ENCODE measurements around the gene CMSS1.

DNA sequence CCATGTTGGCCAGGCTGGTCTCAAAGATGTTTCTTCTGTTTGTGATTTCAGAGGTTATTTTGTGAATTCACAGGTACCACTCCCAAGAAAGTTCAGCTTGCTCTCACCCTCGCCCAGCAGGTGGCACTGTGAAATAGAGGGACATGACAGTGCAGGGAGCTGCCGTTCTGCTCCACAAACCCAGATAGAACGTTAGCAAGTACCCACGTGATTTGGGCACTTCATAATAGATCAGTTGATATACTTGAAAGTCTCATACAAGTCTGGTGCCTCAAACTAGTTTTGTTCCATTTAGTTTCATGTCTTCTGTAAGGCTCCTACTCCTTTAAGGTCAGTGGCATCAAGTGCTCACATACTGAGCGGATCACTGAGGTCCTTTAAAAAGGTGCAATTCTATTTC is 251.2 kb downstream of the CMSS1 start:
- TF ChIP-seq, protein P1, sequence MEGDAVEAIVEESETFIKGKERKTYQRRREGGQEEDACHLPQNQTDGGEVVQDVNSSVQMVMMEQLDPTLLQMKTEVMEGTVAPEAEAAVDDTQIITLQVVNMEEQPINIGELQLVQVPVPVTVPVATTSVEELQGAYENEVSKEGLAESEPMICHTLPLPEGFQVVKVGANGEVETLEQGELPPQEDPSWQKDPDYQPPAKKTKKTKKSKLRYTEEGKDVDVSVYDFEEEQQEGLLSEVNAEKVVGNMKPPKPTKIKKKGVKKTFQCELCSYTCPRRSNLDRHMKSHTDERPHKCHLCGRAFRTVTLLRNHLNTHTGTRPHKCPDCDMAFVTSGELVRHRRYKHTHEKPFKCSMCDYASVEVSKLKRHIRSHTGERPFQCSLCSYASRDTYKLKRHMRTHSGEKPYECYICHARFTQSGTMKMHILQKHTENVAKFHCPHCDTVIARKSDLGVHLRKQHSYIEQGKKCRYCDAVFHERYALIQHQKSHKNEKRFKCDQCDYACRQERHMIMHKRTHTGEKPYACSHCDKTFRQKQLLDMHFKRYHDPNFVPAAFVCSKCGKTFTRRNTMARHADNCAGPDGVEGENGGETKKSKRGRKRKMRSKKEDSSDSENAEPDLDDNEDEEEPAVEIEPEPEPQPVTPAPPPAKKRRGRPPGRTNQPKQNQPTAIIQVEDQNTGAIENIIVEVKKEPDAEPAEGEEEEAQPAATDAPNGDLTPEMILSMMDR (tag by site-specific recombination; IDR thresholded peaks at IDR 0.05), result peak; percentile 26; the same call in 1 of the 2 replicates
- no peak for TF ChIP-seq ZNF776 (tag by site-specific recombination; IDR thresholded peaks at IDR 0.05; ENCODE audit: borderline replicate concordance)
- TF ChIP-seq ZNF660 (tag by site-specific recombination; IDR thresholded peaks at IDR 0.05), result no peak
